HG02884 (cell line): ENCODE data around the gene VPS4A.
"Not testable (repeated sequence)": the region's sequence is repeated elsewhere in the genome, so short reads cannot be mapped to it uniquely, and the experiment has no call there.

Experiments
- ATAC-seq: cut with Tn5 transposase; IDR thresholded peaks from one replicate; pipeline ENCODE4 v1.9.1; 2021; ENCODE audit warnings: mild to moderate bottlenecking, moderate library complexity; ENCODE audit not compliant: unreplicated experiment

Gene VPS4A

GRCh38 chr16:69326172-69326873, 15.2 kb downstream of the VPS4A start:
- ATAC-seq: no peak

- ATAC-seq: no peak
Observed at GRCh38 chr16:69327585-69328310, 16.6 kb downstream of the VPS4A start.

- no peak for ATAC-seq
Observed at GRCh38 chr16:69328854-69329316, 17.7 kb downstream of the VPS4A start.

DNA sequence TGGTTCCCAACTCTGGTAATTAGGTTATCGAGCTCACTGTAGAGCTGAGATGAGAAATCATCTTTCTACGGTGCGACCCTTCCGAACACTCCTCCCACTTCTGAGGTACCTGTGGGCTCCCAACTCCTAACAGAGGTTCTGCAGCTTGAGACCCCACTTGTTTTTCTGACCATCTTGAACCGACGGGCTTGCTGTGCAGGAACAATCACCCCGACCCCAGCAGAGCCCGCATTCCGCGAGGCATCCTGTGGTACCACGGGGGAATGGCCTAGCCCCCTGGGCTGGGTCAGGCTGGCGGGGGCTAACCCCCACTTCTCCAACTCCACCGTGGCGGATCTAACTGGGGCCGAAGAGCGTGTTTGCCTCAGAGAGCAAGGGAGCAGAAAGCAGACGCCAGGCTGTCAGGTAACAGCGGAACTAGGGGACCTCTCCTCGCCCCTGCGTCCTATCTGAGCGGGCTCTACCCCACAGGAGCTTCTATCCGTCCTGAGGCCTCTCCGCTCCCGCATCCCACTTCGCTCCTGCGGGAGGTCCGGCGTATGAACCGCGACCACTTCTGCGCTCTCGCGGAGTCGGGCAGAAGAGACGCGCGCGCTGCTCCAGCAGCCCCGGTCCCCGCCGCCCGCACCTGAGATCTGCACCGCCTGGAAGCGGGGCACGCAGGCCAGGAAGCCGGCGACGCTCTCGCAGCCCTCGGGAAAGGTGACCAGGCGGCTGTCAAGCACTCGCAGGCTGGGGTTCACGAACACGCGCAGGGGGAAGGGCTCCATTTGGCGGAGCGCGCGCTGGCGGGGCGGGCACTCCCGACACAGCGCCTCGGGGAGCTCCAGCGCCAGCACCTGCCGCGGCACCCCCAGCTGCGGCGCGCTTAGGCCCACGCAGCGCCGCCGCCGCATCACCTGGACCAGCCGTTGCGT, 18.5 kb downstream of the VPS4A start:
- no peak for ATAC-seq

DNA sequence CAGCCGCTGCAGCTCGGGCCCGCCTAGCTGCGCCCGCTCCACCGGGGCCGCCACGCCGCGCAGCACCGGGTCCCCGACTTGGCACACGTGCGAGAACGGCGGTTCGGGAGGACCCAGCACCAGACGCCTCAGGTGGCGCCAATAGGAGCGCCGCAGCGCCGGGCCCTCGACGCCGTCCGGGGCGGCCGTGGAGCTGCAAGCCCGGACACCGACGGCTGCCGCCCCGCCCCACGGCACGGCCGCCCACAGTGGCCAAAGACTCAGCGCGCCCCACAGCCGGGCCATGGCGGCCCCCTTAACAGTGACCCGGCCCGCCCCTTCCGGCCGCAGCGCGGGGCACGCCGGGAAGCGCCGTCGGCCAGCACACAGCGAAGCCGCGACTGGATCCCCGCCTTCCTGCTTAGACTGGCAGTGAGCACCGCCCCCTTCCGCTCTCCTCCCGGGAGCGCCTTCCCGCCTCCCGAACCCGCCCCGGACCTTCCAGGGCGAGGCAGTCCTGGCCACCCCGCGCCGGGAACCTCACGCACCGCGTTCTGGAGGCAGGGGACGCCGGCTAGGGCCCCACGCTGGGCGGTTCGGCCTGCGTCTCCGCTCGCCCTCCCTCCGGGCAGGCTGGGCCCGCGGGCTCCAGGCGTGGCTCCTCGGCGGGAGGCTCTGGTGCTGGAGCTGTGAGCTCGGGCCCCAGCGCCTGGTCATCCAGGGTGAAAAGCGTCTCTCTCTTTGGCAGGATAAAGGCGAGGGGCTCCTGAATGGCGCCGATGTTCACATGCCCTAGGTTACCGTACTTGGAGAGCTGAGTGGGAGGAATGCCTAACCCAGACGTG, 19.3 kb downstream of the VPS4A start, which contains the start of gene PDF:
PDF (minus strand) TSS at position 303 of the 824 bp plus-strand sequence; CDS start at position 285, 18 bp downstream.
- peak; percentile 91 for ATAC-seq

GRCh38 chr16:69334696-69335095, 23.5 kb downstream of the VPS4A start:
- ATAC-seq: no peak

DNA sequence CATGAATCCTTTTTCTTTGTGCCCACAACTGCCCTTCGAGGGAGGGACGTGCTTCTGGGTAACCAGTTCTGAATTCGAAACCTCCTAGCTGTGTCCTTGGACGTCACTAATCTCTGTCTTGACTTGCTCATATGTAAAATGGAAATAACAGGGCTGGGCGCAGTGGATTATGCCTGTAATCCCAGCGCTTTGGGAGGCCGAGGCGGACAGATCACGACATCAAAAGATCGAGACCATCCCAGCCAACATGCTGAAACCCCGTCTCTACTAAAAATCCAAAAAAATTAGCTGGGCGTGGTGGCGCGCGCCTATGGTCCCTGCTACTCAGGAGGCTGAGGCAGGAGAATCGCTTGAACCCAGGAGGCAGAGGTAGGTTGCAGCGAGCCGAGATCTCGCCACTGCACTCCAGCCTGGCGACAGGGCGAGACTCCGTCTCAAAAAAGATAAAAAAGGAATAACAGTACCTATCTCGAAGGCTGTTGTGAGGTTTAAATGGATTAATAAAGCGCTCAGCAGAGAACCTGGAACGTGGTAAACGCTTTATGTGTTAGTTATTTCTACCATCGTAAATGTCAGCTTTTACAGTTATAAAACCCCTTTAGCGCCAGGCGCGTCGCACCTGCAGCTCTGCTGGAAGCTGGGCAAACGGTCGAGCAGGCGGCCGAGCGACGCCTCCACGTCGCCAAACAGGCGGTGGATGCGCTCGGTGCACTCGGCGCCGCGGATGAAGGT, 27.6 kb downstream of the VPS4A start:
- no peak for ATAC-seq

GRCh38 chr16:69339289-69340094, 28.3 kb downstream of the VPS4A start, which contains the start of the genes COG8 and NIP7:
TSS of gene COG8 (minus strand) at chr16:69339564. CDS start at chr16:69339552, 12 bp downstream.
TSS of gene NIP7 (plus strand) at chr16:69339772. CDS start at chr16:69339830, 58 bp downstream.
- ATAC-seq: peak; percentile 90

GRCh38 chr16:69340095-69340644, 29.0 kb downstream of the VPS4A start:
- ATAC-seq: no peak

DNA sequence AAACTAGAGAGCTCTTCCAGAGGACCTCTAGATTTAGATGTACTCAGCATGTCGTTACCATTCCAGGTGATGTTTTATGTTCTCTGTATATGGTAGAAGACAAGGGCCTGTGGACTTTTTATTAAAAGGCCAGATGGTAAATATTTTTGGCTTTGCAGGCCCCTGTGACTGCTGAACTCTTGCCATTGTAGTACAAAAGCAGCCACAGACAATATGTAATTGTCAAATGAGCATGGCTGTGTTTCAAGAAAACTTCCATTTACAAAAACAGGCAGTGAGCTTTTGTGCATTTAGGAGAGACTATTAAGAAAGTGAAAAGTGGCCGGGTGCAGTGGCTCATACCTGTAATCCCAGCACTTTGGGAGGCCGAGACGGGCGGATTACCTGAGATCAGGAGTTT, 33.0 kb downstream of the VPS4A start:
- ATAC-seq: no peak

- ATAC-seq: no peak
Observed at GRCh38 chr16:69345923-69346322, 34.8 kb downstream of the VPS4A start.

- ATAC-seq: no peak
Observed at GRCh38 chr16:69346683-69347082, 35.5 kb downstream of the VPS4A start.

DNA sequence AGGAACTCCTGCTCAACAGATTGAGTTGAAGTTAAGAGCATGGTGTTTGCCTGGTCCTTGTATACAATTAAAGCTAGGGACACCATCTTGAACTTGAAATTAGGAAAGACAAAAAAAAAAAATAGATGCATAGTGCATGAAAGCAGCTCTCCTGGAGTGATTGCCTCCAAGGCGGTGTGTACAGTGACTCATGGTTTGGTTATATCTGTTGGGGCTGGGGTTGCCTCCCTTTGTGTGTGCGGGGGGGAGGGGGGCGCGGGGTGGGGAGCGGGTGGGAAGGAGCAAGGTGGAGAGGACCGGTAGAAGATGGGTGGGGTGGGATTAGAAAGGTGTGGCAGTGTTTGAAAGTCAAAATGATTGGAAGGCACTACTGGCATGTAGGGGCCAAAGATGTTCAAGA, 37.1 kb downstream of the VPS4A start:
- ATAC-seq: no peak

DNA sequence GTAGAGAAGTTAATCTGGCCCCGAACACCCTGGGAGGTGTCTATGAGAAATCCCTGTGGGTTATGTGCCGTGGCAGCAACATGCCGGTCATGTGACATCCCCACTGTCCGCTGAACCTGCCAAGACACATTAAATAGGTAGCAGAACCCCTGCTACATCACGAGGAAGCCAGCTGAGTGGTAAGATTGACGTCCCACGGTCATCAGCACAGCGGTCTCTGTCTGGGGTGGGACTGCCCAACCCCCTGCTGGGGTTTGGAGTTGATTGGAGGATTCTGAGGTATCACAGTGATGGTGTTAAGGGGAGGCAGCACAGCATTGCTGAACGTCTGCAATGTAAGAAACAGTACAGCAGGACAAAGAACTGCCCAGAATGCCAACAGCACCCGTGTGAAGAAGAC, 38.4 kb downstream of the VPS4A start:
- ATAC-seq: no peak

DNA sequence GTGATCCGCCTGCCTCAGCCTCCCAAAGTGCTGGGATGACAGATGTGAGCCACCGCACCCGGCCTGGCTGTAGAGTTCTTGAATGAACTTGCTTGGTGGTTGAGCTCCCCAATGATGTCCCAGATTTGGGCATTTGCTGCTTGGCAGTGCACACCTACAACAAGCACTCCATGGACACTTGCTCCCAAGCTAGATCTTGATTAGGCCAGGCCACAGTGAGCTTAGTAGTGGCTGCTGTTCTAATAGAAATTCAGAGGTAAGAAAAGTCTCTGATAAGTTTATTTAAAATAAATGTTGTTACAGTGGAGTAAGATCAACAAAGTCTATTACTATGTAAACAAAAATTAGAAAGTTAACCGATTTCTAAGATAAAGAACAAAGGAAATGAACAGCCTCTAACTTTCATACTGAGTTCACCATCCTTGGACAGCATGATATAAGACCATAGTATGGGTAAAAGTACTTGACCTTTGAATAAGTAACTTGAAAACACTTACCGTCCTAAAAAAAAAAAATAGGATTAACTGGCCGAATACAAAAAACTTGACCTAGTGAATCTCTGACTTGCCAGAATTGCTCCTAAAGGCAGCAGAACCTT, 39.5 kb downstream of the VPS4A start:
- no peak for ATAC-seq

GRCh38 chr16:69351309-69352027, 40.3 kb downstream of the VPS4A start, which contains the start of gene TMED6:
TSS of gene TMED6 (minus strand) at chr16:69351786. CDS start at chr16:69351753, 33 bp downstream.
- no peak for ATAC-seq

GRCh38 chr16:69360070-69360469, 48.9 kb downstream of the VPS4A start:
- not testable (repeated sequence) for ATAC-seq
